SU-DHL-6 (cell line): ENCODE results near the gene DAO.

Experiments used
- CTCF ChIP-seq: fragments of 200-600 bp; sonication (generic); IDR thresholded peaks from one replicate; pipeline ENCODE4 v1.5.1; 2017; ENCODE audit warnings: antibody characterized with exemption, mild to moderate bottlenecking, low read length, moderate library complexity; ENCODE audit not compliant: insufficient read depth, poor library complexity, severe bottlenecking
- EZH2phosphoT487 ChIP-seq: fragments of 200-600 bp; sonication (generic), shearing (Covaris generic); conservative IDR thresholded peaks from 2 replicates; pipeline ENCODE4 v1.6.1; 2018; ENCODE audit warnings: mild to moderate bottlenecking, antibody characterized with exemption, low read length, moderate library complexity, mixed read lengths

- TF ChIP-seq CTCF (no peak), EZH2phosphoT487 (no peak)
Measured at GRCh38 chr12:108888031-108888430, 8.1 kb downstream of the DAO start.
